DLD1 (cell line): ENCODE measurements around the gene ADCY4.
"Not testable (repeated sequence)": the region's sequence is repeated elsewhere in the genome, so short reads cannot be mapped to it uniquely, and the experiment has no call there.

Experiments used
- in situ Hi-C: cut with HindIII; loops from 2 replicates; pipeline ENCODE4 v1.10.0; 2017; ENCODE audit warnings: low sequenced_read_pairs

Gene ADCY4

GRCh38 chr14:24340606-24341005 is 5.7 kb upstream of the ADCY4 start:
- in situ Hi-C loops = no loop called here

- in situ Hi-C loops = loop anchor here (5.0 kb wide), 1 partner anchor 62 kb away; no protein-coding TSS in a partner anchor
These were observed 4.6 kb upstream of the ADCY4 start, which contains the start of gene RIPK3 for GRCh38 chr14:24339284-24340151. TSS of gene RIPK3 (minus strand) at chr14:24339991. CDS start at chr14:24339826, 165 bp downstream.

GRCh38 chr14:24338843-24339242 is 4.0 kb upstream of the ADCY4 start:
- in situ Hi-C loops = loop anchor here (5.0 kb wide), 1 partner anchor 62 kb away; no protein-coding TSS in a partner anchor

GRCh38 chr14:24337824-24338175 is 2.9 kb upstream of the ADCY4 start:
- in situ Hi-C loops = loop anchor here (5.0 kb wide), 1 partner anchor 60 kb away; no protein-coding TSS in a partner anchor

GRCh38 chr14:24337144-24337823 is 2.4 kb upstream of the ADCY4 start:
- in situ Hi-C loops = loop anchor here (5.0 kb wide), 1 partner anchor 60 kb away; no protein-coding TSS in a partner anchor

- in situ Hi-C loops = loop anchor here (5.0 kb wide), 1 partner anchor 58 kb away; no protein-coding TSS in a partner anchor
These were observed 745 bp upstream of the ADCY4 start for GRCh38 chr14:24335461-24336171.

- in situ Hi-C loops = no loop called here
These were observed 2.4 kb downstream of the ADCY4 start for GRCh38 chr14:24332268-24332993.

GRCh38 chr14:24331731-24332267 is 3.1 kb downstream of the ADCY4 start:
- in situ Hi-C loops = no loop called here

GRCh38 chr14:24330973-24331674 is 3.7 kb downstream of the ADCY4 start:
- in situ Hi-C loops = no loop called here

- in situ Hi-C loops = no loop called here
These were observed 5.1 kb downstream of the ADCY4 start for GRCh38 chr14:24329736-24330135.

- in situ Hi-C loops = no loop called here
These were observed 5.7 kb downstream of the ADCY4 start for GRCh38 chr14:24329073-24329663.

GRCh38 chr14:24327914-24328313 is 7.0 kb downstream of the ADCY4 start:
- in situ Hi-C loops = not testable (repeated sequence)

GRCh38 chr14:24327303-24327702 is 7.6 kb downstream of the ADCY4 start:
- in situ Hi-C loops = no loop called here

GRCh38 chr14:24325963-24326362 is 8.9 kb downstream of the ADCY4 start:
- in situ Hi-C loops = no loop called here

- in situ Hi-C loops = no loop called here
These were observed 9.8 kb downstream of the ADCY4 start for GRCh38 chr14:24325041-24325530.

GRCh38 chr14:24324024-24324423 is 10.8 kb downstream of the ADCY4 start:
- in situ Hi-C loops = no loop called here

- in situ Hi-C loops = no loop called here
These were observed 11.5 kb downstream of the ADCY4 start for GRCh38 chr14:24323341-24323740.

GRCh38 chr14:24322672-24323071 is 12.2 kb downstream of the ADCY4 start:
- in situ Hi-C loops = no loop called here
